Anterior cingulate cortex (tissue), 58 donors: ENCODE results near the gene ULK3.

Experiments
- DNase-seq, 58 donors: peaks; one replicate each; lab custom pipeline; 2025; lab: John Stamatoyannopoulos, UW

ULK3 gene

DNA sequence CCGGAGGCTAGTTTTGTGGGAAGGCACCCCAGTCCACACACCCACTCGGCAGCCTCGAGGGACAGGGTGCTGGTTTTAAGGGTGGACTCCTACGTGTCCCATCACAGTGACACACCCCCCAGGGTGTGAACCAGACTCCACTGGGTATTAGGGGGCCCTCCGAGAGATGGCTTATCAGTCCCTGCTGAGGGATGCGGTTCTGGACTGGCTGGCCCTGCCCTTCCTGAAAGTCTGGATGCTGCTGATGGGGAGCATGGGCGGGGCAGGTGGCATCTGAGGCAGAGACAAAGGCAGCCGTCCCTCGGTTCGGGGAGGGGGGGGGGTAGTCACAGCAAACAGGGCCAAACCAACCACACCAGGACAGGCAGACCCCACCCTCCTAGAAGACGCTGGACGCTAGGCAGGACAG lies 939 bp upstream of the ULK3 start:
- peak in 1 of 58 donors; percentile 24 for DNase-seq

- DNase-seq = no peak
Measured at GRCh38 chr15:74843445-74843828, 481 bp upstream of the ULK3 start.

DNA sequence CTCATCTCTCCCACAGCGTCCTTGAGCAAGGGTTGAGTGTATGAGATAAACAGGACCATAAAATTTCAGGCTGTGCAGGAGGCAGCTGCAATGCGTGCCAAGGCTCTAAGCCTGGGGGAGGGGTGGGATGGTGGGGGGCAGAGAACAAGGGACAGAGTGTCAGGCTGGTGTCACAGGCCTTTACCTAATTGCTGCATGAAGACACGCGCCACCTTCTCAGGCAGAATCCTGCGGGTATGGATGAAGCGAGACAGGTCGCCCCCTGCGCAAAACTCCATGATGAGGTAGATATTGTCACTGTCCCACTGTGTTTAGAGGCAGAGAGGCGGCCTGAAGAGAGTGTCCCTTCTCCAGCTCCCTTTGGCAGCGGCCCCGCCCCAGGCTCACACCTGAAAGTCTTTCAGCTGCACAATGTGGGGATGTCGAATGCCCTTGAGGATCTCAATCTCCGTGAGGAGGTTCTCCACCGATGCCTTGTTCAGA lies 1.0 kb downstream of the ULK3 start:
- no peak for DNase-seq

DNA sequence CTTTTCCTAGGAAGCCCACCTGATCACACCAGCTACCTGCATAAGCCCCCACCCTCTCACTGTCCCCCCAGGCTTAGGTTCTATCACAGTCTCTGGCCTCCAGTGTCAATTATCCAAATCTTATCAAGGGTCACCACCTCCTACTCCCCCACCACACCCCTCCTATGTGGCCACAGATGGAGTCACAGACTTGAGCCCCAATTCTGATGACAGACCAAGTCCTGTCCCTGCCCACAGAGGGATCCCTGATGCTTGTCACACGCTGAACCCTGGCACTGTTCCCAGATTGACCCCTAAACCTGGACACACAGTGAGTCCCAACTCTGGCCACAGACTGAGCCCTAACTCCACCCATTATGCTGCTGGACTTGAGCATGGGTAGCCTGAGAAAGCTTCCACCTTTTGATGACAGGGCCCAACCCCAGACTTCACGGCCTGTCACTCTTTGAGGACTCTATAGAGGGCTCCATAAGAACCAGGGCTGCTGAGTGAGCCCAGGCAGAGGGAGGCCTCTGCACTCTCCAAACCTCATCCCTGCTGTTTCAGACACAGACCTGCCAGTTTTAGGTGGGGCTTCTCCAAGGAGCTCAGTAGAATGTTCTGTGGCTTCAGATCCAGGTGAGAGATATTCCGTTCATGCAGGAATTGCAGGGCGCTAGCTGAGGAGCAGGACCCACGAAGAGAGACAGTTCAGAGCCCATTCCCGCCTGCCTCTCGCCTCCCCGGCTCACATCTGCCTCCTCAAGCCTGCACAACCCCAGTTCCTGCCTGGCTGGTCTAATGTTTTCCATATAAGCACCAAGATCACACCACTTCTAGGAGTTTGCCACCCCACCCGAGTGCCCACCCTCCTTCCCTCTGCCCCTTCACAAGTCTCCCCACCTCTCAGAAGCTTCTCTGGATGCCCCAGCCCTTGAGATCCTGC lies 1.8 kb downstream of the ULK3 start:
- no peak for DNase-seq

DNA sequence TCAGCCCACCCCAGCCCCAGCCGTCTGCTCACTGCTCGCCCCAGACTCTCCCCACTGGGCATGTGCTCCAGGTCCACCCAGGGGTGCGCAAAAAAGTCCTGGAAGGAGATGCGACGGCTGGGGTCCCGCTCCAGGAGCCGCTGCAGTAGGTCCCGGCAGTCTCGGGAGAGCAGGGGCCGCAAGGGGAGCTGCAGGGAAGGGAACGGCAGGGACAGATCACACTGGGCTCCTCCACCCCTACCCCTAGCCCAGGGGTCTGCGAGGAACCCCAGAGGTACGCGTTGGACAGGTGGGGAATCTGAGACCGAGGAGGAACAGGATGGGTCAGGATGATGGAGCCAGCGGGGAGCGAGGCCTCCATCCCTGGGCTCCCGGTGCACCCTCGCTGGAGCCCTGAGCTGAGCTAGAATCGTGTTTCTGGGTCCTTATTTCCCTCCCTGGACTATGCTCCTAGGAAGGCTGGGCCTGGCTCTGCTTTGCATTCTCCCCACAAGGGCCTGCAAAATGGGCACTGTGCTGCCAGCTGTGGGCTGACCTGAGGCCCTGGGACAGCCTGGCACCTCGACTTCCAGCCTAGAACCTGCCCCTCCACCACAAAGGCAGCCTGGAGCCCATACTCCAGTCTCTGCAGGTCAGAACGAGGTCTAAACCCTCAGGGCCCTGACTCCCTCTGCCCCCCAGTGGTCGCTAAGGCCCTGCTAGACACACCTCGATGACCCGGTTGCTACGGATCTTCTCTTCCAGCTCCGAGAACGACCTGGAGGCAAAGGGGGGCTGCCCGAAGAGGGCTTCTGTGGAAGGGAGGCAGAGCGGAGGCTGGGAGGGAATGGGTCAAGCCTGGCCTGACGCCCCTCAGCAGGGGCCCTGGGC lies 3.2 kb downstream of the ULK3 start:
- no peak for DNase-seq

- no peak for DNase-seq
Measured at GRCh38 chr15:74838746-74839525, 4.0 kb downstream of the ULK3 start.

DNA sequence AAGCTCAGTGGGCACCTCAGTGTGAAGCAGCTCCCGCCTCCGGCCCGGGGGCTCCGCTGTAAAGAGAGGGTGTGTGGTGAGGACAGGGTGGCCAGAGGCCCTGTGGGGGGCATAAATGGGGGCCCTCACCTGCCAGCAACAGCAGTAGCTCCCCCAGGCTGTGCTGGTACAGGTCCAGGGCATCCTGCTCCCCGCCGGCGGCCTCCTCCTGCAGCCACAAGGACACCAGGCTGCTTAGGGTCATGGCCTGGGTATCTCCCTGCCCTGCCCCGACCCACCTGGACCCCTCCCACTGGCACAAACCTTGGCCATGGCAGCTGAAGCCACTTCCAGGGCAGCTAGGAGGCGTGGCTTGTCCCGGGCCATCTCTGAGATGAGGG lies 4.8 kb downstream of the ULK3 start:
- no peak for DNase-seq

DNA sequence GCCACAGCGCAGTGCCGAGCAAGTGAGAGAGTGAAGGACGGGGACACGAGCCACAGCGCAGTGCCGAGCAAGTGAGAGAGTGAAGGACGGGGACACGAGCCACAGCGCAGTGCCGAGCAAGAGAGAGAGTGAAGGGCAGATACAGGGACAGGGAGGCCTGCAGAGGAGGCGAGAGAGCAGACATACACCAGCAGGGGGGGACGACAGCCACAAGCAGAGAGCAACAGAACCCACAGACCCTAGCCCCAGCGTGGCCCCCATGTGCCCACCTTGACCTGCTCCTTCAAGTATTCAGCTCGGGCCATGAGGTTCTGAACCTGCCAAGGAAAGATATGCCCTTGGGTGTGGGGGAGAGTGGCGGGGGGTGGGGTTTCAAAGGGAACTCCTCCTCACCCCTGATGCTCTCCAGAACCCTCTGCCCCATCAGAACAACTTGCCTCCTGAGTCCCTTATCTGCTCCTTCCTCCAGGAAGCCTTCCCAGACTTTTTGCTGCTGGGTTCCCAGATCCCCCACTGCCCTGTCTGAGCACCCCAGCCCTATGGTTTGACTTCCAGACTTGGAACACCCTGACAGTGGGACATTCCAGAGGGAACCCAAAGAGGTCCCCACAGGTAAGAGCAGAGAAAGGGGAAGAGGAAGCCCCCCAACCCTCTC lies 5.3 kb downstream of the ULK3 start:
- no peak for DNase-seq

DNA sequence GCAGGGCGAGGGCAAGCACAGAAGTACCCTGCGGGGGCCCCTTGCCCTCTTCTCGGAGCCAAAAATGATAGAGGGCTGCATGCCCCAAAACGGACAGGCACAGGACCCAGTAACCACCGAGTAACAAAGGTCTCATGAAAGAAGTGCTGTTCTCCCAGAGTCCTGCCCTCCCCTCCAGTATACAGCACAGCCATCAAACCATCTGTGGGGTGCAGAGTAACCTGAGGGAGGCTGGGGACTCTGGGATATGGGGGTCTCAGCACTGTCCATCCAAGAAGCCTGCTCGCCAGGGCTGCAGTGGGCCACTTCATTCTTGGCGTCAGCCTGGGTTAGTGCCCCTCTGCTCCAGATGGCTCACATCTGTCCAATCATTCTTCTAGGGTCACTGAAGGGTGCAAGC lies 6.1 kb downstream of the ULK3 start:
- DNase-seq = no peak

DNA sequence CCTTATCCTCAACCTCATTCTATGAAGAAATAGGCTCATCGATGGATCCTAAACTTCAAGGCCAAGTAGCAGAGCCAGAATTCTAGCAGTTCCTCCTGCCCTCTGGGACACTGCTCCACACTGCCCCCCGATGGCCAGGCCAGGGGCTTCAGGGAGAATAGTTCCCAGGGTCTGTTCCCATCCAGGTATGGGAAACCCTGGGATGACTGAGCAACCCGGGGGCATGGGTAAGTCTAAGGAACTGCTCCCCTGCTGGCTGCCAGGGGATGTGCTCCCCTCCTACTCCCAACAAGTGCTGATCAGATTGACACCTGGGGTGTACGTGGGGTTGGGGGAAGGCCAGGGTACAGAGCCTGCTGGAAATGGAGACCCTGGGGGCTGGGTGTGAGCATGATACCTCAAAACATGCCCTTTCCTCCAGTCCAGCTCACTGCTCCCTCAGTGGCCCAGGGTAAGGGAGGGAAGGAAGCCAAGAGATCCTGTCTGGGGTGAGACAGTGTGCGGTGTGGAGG lies 7.6 kb downstream of the ULK3 start:
- DNase-seq = peak in 13 of 58 donors; percentile 9 to 46 (median 22)

GRCh38 chr15:74833376-74834107 lies 9.4 kb downstream of the ULK3 start:
- peak in 14 of 58 donors; percentile 12 to 46 (median 28) for DNase-seq

GRCh38 chr15:74832826-74833225 lies 10.1 kb downstream of the ULK3 start:
- DNase-seq = no peak

GRCh38 chr15:74831813-74832495 lies 11.0 kb downstream of the ULK3 start:
- no peak for DNase-seq

DNA sequence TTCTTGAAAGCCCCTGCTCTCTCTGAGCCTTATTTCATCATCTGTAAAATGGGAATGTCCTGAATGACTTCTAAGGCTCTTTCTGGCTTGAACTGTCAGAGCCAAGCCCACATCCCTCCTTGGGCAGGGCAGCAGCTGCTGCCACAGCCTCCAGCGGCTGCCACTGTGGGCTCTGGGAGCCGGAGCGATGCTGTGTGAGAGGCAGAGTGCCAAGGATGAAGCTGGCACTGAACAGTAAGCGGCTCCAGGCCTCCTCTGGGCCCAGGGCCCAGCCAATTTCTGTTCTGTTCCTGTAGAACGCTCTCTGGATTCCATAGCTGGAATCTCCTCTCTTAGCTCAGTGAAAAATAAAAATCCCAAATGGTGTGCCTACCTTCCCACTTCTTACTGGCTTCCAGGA lies 12.1 kb downstream of the ULK3 start:
- peak in 53 of 58 donors; percentile 6 to 85 (median 60) for DNase-seq

DNA sequence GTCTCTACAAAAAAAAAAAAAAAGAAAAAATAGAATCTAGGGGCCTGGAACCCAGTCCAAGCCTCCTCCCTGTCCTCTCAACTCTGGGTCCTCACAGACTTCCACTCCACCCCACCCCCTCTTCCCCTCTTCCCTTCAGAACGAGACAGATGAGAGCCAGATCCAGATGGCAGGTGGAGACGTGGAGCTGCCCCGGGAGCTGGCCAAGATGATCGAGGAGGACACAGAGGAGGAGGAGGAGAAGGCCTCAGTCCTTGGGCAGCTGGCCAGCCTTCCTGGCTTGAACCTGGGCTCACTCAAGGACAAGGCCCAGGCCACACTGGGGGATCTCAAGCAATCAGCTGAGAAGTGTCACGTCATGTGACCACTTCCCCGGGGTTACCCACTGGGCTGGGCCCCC lies 13.0 kb downstream of the ULK3 start:
- DNase-seq = no peak

DNA sequence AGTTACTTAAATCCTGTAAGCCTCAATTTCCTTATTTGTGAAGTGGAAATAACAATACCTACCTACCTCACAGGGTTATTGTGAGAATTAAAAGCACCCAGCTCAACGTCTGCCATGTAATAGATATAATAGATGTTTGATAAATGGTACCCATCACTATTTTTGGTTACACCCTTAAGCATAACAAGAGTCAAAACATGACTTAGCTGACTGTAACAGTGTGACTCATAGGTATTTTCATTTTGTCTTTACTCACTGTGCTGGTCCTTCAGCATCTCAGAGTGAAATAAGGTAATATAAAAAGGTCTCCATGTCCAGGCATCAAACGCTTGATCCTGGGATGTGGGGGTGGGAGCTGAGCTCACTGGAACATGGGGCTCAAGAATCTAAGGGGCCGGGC lies 13.5 kb downstream of the ULK3 start:
- DNase-seq = no peak

DNA sequence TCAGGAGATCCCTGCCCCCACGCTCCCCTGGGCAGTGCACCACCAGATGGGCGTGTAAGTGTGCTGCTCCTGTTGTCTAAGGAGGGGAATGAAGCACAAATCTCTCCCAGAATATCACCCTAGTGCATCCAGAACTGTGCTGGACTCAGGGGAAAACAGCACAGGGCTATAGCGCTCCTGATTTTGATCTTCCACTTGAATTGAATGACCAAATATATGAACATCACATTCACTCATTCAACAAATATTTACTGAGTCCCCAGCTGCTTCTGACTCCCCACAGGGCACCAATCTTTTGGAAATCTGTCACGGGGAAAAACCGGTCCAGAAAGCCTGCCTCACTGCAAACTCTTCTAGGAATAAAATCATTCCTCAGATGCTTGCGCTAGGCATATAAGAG lies 14.1 kb downstream of the ULK3 start:
- DNase-seq = no peak

GRCh38 chr15:74827614-74828013 lies 15.3 kb downstream of the ULK3 start:
- DNase-seq = no peak
